H1 (cell line): Measurements from ENCODE around the gene CEP126. TPM values are rescaled to one million over a fixed set of nuclear protein-coding genes. Genes with fewer than 3 reads are reported as not detected.

ENCODE experiments used
- CBX5 ChIP-seq: fragments of 300-800, 300-1000 bp; sonication (generic); IDR thresholded peaks from 2 replicates; pipeline ENCODE4 v1.7.1; 2016; ENCODE audit warnings: antibody characterized with exemption, low read length, low read depth
- EGR1 ChIP-seq: IDR thresholded peaks from 2 replicates; pipeline ENCODE4 v1.6.1; 2011; ENCODE audit warnings: low read depth, low read length, borderline replicate concordance
- EZH2 ChIP-seq: fragments of 200-600 bp; sonication (generic); IDR thresholded peaks from 2 replicates; pipeline ENCODE4 v1.7.1; 2012; ENCODE audit warnings: low read depth, mild to moderate bottlenecking, moderate library complexity, low read length, inconsistent platforms; ENCODE audit not compliant: severe bottlenecking
- HDAC2 ChIP-seq, 2 experiments: fragments of 300-600 bp in 1 of 2; sonication (generic) in 1 of 2; IDR thresholded peaks; 2 replicates each; pipeline ENCODE4 v1.6.1; 2011 to 2012; ENCODE audit warnings: low read depth in 2 of 2, low read length in 2 of 2, mild to moderate bottlenecking in 2 of 2, moderate library complexity in 2 of 2, borderline replicate concordance in 1 of 2, inconsistent platforms in 1 of 2
- KDM1A ChIP-seq: fragments of 200-600, 300-600 bp; sonication (generic); IDR thresholded peaks from 2 replicates; pipeline ENCODE4 v1.7.1; 2016; ENCODE audit warnings: mild to moderate bottlenecking, low read length, borderline replicate concordance
- PHF8 ChIP-seq: fragments of 200-600 bp; sonication (generic); conservative IDR thresholded peaks from 2 replicates; pipeline ENCODE4 v1.7.1; 2012; ENCODE audit warnings: low read depth, mild to moderate bottlenecking, inconsistent platforms, low read length, moderate library complexity
- POLR2AphosphoS5 ChIP-seq: IDR thresholded peaks from 2 replicates; pipeline ENCODE4 v1.6.1; 2011; ENCODE audit warnings: low read depth, low read length
- RFX5 ChIP-seq: IDR thresholded peaks from 2 replicates; pipeline ENCODE4 v1.6.1; 2011; ENCODE audit warnings: low read depth, low read length, improper control_type of control experiment, borderline replicate concordance
- SP1 ChIP-seq: IDR thresholded peaks from 2 replicates; pipeline ENCODE4 v1.6.1; 2011; ENCODE audit warnings: low read depth, low read length
- SP2 ChIP-seq: IDR thresholded peaks from 2 replicates; pipeline ENCODE4 v1.6.1; 2012; ENCODE audit warnings: mild to moderate bottlenecking, low read length, inconsistent platforms
- TAF1 ChIP-seq: IDR thresholded peaks from 2 replicates; pipeline ENCODE4 v1.6.1; 2011; ENCODE audit warnings: mild to moderate bottlenecking, low read depth, low read length
- TEAD4 ChIP-seq: IDR thresholded peaks from 2 replicates; pipeline ENCODE4 v1.6.1; 2012; ENCODE audit warnings: low read depth, low read length, inconsistent platforms, mixed read lengths
- polyA plus RNA-seq, 7 experiments: library from polyadenylated mRNA; depleted of rRNA in 3 of 7; stranded (reverse) in 5 of 7; unstranded in 2 of 7; fragments of >200 nt in 5 of 7; fragments of 200-250 nt in 2 of 7; gene quantifications; 1 replicate in 5 of 7; 2 replicates in 1 of 7; 4 replicates in 1 of 7; pipeline versions ENCODE4 v1.2.1 to v1.2.3, GENCODE V29; 2011 to 2013; ENCODE audit warnings: missing spikeins in 2 of 7, mixed read lengths in 2 of 7
- total RNA-seq: library from RNA; stranded (reverse); fragmentation: NEBNext Ultra II Directional; extraction: Animal tissue kit (Norgen Biotek cat#: 25700); gene quantifications from 2 replicates; pipeline ENCODE4 v1.2.1, GENCODE V29; 2021
- TF ChIP-seq, protein P1 (sequence below): fragments of 300-600 bp; sonication (generic); IDR thresholded peaks from 2 replicates; pipeline ENCODE4 v1.7.1; 2012; ENCODE audit warnings: low read length, moderate library complexity, mild to moderate bottlenecking, inconsistent platforms; ENCODE audit not compliant: insufficient replicate concordance

CEP126 gene
- total and polyA plus RNA-seq, 2 of the 8 experiments (the other 6 are each of a cell fraction or from before 2014, with no cell fraction given), result 0.76 to 1.9 TPM

DNA sequence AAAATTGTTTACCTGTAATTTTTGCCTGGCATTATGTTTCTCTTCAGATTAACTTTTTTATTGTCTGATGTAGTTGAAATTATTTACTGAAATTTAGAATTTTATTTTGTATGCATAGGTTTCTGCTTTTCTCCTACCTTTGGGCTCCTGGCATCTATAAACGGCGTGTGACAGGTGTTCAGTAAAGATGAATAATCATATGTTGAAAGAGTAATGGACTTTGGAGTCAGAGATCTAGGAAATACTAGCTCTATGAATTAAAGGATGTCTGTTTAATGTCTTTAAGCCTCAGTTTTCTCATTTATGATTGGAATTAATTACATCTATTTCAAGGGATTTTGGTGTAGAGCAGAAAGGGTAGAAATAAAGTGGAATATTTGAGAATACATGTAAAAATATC is 8.7 kb downstream of the CEP126 start (continued):
- TF ChIP-seq, protein P1, sequence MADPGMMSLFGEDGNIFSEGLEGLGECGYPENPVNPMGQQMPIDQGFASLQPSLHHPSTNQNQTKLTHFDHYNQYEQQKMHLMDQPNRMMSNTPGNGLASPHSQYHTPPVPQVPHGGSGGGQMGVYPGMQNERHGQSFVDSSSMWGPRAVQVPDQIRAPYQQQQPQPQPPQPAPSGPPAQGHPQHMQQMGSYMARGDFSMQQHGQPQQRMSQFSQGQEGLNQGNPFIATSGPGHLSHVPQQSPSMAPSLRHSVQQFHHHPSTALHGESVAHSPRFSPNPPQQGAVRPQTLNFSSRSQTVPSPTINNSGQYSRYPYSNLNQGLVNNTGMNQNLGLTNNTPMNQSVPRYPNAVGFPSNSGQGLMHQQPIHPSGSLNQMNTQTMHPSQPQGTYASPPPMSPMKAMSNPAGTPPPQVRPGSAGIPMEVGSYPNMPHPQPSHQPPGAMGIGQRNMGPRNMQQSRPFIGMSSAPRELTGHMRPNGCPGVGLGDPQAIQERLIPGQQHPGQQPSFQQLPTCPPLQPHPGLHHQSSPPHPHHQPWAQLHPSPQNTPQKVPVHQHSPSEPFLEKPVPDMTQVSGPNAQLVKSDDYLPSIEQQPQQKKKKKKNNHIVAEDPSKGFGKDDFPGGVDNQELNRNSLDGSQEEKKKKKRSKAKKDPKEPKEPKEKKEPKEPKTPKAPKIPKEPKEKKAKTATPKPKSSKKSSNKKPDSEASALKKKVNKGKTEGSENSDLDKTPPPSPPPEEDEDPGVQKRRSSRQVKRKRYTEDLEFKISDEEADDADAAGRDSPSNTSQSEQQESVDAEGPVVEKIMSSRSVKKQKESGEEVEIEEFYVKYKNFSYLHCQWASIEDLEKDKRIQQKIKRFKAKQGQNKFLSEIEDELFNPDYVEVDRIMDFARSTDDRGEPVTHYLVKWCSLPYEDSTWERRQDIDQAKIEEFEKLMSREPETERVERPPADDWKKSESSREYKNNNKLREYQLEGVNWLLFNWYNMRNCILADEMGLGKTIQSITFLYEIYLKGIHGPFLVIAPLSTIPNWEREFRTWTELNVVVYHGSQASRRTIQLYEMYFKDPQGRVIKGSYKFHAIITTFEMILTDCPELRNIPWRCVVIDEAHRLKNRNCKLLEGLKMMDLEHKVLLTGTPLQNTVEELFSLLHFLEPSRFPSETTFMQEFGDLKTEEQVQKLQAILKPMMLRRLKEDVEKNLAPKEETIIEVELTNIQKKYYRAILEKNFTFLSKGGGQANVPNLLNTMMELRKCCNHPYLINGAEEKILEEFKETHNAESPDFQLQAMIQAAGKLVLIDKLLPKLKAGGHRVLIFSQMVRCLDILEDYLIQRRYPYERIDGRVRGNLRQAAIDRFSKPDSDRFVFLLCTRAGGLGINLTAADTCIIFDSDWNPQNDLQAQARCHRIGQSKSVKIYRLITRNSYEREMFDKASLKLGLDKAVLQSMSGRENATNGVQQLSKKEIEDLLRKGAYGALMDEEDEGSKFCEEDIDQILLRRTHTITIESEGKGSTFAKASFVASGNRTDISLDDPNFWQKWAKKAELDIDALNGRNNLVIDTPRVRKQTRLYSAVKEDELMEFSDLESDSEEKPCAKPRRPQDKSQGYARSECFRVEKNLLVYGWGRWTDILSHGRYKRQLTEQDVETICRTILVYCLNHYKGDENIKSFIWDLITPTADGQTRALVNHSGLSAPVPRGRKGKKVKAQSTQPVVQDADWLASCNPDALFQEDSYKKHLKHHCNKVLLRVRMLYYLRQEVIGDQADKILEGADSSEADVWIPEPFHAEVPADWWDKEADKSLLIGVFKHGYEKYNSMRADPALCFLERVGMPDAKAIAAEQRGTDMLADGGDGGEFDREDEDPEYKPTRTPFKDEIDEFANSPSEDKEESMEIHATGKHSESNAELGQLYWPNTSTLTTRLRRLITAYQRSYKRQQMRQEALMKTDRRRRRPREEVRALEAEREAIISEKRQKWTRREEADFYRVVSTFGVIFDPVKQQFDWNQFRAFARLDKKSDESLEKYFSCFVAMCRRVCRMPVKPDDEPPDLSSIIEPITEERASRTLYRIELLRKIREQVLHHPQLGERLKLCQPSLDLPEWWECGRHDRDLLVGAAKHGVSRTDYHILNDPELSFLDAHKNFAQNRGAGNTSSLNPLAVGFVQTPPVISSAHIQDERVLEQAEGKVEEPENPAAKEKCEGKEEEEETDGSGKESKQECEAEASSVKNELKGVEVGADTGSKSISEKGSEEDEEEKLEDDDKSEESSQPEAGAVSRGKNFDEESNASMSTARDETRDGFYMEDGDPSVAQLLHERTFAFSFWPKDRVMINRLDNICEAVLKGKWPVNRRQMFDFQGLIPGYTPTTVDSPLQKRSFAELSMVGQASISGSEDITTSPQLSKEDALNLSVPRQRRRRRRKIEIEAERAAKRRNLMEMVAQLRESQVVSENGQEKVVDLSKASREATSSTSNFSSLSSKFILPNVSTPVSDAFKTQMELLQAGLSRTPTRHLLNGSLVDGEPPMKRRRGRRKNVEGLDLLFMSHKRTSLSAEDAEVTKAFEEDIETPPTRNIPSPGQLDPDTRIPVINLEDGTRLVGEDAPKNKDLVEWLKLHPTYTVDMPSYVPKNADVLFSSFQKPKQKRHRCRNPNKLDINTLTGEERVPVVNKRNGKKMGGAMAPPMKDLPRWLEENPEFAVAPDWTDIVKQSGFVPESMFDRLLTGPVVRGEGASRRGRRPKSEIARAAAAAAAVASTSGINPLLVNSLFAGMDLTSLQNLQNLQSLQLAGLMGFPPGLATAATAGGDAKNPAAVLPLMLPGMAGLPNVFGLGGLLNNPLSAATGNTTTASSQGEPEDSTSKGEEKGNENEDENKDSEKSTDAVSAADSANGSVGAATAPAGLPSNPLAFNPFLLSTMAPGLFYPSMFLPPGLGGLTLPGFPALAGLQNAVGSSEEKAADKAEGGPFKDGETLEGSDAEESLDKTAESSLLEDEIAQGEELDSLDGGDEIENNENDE, result no peak
- TF ChIP-seq SP1 (no peak), HDAC2 (IDR thresholded peaks at IDR 0.05; ENCODE audit: borderline replicate concordance in 1 of 2, low read depth in 2 of 2, low read length in 2 of 2) (no peak), TEAD4 (no peak), RFX5 (no peak), TAF1 (no peak), CBX5 (no peak), SP2 (no peak), KDM1A (no peak), PHF8 (no peak), EGR1 (no peak), EZH2 (no peak), POLR2AphosphoS5 (no peak)
